CD4-positive, alpha-beta T cell treated with Interleukin-15 for 1 hour (primary cell): ENCODE measurements around the gene GRAP.

ENCODE experiments used
- DNase-seq: peaks from one replicate; pipeline ENCODE4 v3.0.0-alpha.2; 2020

The GRAP gene

DNA sequence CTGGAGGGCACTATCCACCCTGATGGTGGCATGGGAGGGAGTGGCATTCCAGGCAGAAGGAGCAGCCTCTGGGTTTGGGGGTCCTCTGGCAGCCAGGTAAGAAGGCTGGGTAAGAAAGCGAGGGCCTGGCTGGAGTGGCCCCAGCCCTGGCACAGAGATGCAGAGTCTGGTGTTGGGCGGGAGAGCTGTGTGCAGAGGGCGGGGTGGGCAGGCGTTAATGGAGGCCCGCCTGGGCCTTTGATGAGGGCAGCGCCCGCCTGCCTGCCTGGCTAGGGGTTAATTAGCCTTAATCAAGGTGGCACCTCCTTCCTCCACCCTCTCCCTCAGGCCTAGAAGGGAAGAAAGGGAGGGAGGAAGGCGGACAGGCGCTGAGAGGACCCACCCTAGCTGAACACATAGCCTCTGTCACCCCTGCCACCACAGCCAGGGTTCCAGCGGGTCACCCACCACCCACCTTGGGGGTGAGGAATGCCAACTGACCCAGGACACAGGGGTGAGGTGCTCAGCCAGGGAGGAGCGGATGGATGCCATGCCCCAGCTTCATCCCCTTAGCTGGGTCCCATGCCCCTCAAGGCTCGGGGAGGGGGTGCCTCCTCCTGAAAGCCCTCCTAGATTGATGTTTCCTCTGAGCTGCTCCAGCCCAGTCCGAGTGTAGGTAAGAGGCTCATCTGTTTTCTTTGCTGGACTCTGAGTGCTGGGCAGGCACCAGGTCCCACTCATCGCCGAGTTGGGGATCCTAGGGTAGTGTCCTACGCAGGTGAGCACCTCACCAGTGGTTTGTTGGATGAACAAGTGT lies 28.8 kb downstream of the GRAP start:
- no peak for DNase-seq

DNA sequence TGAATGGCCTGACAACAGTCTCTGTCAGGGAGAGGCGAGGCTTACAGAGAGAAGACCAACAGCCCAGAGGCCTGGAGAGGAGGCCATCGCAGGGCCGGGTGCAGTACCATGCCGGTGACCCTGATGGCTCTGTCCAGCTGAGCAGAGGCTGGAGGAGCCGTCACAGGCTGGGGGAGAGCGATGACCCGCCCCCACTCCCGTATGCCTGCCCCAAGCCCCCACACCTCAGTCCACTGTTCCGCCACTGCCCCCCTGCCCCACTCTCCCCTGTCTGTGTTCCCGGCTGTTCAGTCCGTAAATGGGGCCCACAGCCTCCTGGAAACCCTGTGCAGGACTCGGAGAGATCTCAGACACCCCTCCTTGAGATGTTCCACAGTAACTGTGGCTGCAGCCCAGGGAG lies 29.4 kb downstream of the GRAP start:
- DNase-seq: no peak

DNA sequence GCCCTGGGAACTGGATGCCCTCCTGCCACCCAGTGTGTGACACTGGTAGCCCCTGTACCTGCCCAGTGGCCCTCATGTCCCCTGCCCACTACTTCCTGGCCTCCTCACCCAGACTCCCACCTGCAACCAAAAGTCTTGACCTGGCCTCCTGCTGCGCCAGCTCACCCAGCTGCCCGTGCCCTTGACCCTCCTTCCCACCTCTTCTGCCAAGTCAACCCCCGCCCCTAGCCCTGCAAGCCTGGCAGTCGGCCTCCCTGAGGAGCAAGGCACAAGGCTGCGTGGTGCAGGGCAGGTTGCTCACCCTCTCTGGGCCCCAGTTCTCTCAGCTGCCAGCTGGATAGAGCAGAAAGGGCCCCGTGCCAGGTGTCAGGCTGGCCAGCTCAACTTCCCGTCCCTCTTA lies 29.9 kb downstream of the GRAP start:
- DNase-seq: no peak

DNA sequence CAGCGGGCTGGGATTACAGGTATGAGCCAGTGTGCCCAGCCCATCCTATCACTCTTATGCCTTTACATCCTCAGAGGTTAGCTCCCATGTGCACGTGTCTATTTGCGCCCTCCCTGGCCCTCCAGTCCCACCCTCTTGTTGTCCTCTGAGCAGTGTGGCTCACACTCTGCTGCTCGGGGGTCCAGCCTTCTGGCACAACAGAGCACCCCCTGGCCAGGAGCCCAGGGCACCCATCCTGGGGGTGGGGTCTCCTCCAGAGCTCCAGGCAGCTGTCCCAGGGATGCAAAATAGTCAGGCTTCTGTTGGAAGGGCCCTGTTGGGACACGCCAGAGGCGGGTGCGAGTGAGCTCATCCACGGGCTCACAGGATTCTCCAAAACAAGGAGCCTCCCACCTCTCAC lies 30.5 kb downstream of the GRAP start:
- no peak for DNase-seq

DNA sequence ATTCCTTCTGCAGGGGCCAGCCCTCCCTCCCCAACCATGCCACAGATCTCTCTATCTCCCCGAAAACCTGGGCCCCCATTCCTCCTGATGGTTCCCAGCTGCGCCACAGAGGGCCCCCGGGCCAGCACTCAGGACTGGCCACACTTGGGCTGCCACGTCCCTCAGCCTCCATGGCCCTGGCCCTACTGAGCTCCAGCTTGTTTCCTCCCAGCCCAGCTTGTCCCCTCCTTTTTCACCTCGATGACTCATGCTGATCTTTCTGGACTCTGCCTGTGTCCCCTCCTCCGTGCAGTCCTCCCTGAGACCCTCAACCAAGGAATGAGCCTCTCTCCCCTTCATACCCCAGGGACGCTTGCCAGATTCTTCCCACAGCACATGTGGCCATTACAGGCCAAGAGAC lies 31.3 kb downstream of the GRAP start:
- no peak for DNase-seq

DNA sequence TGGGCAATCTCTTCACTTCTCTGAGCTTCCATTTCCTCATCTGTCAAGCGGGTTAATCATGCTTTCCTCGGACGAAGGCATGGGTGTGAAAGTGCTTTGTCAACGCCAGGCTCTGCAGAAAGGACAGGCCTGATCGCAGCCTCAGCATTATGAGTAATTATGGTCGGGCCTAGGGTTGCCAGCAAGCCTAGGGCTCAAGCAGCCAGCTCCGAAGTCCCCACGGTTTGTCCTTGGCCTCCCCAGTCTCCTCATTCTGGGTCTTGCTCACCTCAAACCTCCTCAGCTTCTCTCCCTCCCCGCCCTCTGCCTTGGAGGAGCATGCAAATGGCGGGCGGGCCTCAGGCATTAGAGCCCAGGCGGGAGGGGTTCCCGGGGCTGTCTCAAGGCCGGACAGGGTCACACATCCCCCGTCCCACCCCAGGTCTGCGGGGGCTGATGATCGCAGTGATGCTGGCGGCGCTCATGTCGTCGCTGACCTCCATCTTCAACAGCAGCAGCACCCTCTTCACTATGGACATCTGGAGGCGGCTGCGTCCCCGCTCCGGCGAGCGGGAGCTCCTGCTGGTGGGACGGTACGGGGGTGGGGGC lies 32.0 kb downstream of the GRAP start:
- DNase-seq: no peak

DNA sequence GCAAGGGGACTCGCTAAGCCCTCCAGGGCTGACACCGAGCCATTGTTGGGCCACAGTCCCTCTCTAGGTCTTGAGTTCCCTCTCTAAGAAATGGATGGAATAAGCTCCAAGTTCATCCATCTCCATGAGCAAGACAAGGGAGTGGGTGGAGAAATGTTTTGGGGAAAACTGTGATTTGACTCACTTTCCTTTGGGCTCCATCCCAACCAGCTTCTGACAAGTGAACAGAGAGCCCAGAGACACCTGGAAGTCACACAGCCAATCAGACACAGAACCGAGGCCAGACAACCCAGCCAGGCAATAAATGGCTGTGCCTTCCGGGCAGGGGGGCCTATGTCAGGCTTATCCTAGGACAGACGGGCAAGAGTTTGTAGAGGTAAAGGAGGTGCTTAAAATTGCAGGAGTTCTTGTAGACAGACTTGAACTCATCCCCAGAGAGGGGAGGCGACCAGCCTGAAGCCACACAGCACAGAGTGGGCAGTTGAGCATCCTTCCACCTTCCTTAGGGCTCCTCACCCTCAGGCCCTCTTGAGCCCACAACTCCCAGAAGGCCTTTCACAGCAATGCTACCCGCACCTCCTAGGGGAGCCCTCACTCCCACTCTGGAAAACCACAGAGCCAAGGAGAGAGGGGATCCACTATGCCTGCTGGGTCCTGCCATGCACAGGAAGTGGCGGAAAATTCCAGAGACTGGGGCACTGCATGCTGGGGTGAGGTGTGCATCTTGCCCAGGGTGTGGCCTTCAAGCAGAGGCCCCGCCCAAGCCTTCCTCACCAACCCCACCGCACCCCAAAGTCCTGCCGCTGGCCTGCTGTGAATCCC lies 32.7 kb downstream of the GRAP start:
- no peak for DNase-seq

DNA sequence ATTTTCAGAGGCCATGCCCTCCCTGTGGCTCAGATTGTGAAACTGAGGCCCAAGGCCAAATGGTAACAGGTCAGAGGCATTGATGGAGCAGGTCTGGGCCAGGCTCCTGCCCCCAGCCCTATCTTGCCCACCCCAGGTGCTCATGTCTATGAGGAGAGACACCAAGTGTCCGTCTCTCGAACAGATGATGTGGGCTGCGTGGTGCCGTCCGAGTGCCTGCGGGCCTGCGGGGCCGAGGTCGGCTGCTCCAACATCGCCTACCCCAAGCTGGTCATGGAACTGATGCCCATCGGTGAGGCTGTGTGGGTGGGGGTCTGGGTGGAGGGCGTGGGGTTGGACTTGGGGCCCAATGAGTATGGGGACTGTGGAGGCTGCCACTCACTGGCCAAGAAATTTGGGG lies 33.5 kb downstream of the GRAP start:
- DNase-seq: no peak

DNA sequence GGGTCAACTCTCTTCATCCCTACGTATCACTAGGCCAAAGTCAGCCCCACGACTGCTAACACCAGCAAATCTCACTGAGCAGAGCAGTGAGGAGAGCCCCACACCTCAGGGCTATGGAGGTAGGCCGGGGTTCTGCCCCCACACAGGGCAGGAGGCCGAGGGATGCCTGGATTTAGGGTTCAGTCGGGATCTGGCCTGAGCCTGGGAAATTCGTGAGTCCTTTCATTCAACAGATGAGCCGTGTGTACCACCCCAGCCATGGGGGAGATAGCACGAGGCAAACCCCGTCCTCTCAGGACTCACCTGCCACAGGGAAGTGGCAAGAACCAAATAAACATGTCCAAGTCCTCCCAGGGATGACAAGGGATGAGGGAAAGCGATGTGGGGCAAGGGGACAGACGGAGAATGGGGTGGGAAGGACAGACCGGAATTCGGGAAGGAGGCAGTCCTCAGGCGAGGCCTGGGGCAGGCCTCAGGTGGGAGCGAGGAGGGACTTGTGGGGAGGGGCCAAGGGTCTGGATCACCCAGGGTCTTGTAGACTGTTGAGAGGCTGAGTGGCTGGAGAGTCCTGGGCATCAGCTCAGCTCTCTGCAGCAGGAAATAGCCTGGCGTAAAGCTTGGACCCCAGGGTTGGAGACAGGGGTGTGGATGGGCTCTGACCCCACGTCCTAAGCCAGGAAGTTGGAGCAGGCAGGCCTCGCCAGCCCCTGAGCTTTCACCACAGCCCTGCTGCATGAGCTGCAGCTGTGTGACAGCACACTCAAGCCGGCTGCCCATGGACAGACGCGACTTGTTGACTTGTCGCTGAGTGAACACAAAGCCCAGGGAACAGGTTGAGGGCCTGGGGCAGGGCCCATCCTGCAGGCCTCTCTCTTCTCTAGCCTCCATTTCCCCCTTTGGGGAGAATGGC lies 34.3 kb downstream of the GRAP start:
- no peak for DNase-seq

DNA sequence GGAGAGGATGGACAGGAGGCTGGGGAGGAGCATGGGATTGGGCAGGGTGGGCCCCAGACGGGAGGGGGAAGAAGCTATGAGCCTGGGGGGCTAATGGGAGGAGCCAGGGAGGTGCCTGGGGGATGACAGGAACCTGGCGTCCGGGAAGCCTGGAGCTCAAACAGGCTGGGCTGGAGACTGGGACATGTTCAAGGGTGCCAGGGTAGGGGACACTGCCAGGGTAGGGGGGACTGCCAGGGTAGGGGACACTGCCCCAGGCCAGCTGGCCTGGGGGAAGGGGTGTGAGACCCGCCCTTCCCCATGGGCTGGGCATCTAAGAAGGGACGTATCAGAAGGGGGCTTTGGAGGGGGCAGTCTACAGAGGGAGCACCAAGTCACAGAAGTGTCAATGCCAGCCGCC lies 35.2 kb downstream of the GRAP start:
- DNase-seq: no peak

DNA sequence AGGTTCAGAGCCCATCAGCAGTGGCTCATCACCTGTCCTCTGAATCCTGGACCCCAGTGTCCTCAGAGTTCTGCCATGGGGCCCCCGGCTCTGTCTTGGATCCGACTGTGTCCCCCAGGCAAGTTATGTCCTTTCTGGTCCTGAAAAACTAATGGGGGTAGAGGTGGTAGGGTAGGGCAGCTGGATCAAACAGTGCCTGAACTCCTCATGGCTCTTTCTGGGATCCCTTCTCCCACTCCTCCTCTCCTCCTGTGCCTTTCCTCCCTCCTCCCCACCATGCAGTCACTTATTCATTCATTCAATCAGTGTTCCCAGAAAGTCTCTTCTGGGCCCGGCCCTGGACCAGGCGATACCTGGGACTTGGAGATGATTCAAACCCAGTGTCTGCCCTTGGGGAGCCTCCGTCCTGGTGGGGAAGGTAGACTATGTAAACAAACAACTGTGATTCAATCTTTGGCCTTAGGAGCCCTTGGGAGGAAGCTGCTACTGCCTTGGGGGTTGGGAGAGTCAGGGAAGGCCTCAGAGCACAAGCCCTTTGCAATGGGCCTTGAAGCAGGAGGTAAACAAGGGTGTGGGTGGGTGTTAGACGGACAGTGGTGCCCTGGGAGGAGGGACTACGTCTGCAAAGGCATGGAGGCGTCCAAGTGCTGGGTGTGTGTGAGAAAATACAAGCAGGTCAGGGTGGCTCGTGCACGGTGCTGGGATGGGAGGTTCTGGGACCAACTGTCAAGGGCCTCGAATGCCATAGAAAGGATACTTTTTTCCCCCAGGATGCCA lies 35.8 kb downstream of the GRAP start:
- DNase-seq: no peak

DNA sequence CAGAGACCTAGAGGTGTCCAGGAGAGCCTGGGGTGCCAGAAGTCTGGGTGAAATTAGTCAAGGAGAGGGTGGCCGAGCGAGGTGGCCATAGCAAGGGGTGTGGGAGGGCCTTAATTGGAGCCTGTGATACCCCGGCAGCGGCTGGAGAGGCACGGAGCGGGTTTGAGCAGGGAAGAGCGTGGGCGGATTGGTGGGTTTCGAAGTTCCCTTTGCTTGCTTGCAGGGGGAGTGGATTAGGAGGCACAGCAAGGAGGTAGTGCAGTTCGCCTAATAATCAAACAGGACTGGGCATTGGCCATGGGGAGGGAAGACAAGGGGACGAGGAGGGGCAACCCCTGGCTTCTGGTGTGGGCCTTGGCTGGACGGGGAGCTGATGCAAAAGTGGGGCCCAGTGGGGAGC lies 36.8 kb downstream of the GRAP start:
- no peak for DNase-seq

DNA sequence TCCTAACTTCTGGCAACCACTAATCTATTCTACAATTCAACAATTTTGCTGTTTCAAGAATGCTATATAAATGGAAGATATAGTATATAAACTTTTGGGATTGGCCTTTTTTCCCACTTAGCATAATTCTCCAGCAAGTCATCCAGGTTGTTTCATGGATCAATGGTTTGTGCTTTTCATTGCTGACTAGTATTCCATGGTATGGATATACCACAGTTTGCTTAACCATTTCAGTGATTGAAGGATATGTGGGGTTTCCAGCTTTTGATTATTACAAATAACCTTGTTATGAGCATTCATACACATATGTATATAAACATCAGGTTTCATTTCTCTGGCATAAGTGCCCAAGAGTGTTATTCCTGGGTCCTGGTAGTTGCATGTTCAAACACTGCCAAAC lies 40.1 kb downstream of the GRAP start:
- no peak for DNase-seq

DNA sequence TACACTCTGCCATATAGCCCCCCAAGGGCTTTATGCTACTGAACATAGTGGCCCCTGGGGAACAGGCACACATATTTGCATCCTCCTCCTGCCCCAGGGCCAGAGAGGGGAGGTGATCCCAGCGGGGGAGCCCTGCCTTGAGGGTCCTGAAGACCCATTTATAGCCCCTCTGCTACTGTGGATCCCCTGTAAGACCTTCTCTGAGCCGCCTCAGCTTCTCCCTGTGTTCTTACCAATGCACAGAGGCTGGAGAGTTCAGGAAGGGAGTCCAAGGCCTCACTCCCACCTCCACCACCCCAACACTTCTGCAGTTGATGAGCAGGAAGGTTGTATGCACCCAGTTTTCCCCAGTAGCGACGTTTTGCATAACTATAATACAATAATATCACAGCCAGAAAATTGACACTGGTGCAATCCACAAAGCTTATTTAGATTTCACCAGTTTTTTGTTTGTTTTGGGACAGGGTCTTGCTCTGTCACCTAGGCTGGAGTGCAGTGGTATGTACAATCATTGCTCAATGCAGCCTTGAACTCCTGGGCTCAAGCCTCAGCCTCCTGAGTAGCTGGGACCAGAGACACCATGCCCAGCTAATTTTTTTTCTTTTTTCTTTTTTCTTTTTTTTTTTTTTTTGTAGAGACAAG lies 40.8 kb downstream of the GRAP start:
- DNase-seq: no peak

DNA sequence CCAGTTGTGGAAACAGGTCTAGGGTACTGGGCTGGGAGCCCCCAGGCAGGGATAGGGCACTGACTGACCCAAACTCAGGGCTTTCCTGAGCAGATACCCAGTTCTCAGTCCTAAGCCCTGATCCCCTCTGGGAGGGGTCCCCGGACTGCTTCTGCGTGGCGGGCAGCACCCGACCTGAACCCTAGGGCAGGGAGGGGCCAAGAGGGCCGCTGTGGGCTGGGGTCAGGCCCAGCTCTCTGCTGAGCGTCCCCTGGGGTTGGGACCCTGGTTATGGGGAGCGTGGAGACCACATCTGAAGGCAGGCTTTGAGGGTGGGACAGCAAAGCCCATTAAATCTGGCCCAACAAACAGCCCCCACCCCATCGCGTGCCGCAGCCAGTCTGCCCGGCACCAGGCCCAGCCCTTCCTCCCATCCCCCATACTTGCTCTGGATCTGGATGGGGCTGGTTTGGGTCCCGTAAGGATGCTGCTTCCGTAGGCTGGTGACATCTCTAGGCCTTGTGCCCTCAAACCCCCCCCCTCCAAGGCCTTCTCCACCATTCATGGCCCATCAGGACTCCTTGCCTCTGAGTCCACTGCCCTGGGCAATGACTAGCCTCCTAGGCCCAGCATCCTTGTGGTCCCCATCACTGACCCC lies 41.5 kb downstream of the GRAP start:
- DNase-seq: no peak

DNA sequence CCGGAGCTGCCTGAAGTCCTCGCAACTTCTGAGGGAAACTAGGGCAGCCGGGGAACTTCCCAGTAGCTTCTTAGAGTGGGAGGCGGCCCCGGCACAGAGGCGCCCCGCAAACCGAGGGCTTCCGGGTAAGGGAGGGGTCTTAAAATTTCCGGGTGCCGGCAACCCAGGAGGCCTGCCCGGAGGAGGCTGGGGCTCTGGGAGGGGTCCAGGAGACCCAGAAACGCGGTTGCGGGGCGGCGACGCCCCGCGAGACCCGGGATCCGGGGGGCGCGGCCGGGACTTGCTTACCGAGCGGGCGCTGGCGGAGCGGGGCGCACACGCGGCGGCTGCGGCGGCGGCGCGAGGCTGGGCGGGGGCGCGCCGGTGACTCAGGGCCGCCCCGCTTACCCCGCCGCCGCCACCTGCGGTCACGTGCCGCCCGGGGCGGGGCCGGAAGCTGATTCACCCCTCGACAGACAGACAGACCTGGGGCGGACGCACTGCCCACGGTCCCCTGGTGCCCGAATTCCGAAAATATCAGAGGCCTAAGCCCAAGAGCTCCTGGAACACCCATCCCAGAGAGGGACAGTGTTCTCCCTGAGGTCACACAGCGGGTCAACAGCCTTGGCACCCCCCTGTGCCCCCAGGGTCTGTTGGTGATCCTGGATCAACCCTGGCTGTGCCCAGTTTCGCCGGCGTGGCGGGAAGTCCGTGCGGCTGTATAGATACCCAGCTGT lies 42.2 kb downstream of the GRAP start, which contains the start of gene FAM83G:
Gene FAM83G, minus strand, starts transcription at position 344 of the 716 bp plus-strand sequence. CDS start 723 bp downstream, outside the sequence.
- DNase-seq: peak; percentile 89

DNA sequence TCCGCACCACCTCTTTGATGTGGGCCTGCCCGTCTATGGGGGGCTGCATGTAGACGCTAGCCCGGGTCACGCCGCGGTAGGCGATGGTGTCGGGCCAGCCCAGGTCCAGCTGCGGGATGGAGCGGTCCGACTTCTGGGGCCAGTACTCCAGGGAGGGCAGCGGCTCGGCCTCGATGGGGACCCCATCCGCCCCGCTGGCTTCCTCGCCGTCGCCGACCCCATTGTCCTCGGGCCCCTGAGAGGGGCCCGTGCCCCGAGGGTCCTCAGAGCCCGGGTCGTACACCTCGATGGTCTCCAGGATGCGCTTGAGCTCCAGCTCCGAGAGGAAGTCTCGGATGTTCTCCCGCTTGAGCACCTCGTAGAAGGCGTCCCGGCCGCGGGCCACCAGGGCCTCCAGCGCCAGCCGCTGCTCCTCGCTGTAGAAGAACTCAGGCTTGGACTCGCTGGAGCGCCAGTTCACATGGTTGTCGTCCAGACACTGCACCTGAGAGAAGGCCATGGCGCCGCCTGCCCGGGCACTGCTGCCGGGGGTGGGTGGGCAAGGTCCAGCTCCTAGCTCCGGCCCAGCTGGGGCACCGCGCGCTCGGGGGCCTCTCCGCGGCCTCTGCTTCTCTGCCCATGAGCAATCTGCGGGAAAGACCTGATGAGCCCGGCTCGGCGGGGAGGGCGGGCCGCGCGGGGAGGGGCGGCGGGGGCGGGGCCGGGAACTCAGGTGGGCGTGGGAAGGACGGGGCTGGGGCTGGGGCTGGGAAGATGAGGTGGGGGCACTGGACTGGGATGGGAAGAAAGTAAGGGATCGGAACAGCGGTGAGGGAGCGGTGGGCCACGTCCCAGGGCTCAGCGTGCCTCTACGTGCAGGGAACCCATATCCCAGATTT lies 43.0 kb downstream of the GRAP start:
- no peak for DNase-seq

DNA sequence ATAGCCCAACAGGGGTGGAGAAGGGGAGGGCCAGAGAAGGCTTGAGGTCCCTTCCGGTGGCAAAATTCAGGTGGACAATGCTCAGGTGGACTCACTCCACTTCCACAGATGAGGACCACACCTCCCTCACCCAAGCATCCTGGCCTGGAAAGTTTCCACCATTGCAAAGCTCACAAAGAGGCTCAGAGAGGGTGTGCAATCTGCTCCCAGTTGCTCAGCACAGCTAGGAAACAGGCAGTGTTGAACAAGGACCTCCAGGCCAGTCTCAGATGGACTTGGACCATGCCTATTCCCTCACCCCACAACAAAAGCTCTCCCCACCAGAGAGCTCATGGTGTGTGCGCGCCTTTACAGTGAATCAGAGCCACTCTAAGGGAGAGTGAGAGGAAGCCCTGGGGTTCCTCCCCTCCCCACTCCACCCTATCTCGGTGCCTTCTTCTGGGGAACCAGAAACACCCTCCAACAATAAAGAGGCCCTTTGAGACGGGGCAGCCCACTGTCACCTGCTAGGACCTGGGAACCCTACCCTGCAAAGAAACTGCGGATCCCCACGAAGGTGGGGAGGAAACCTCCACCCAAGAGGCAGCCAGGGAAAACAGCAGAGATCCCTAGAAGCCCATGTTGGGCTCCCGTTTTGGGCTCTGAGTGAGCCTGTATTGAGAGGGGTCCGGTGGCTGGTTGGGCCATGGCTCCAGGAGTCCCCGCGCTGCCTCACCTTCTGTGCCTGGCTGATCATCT lies 43.8 kb downstream of the GRAP start:
- DNase-seq: no peak
